GM19463 (cell line): ENCODE measurements around the gene GPI.
"Not testable (repeated sequence)": the region's sequence is repeated elsewhere in the genome, so short reads cannot be mapped to it uniquely, and the experiment has no call there.

Experiments
- ATAC-seq: cut with Tn5 transposase; IDR thresholded peaks from one replicate; pipeline ENCODE4 v1.9.1; 2021; ENCODE audit warnings: mild to moderate bottlenecking, moderate library complexity; ENCODE audit not compliant: unreplicated experiment

The GPI gene

GRCh38 chr19:34366738-34367623, 2.0 kb downstream of the GPI start:
- ATAC-seq: no peak

- ATAC-seq: no peak
Measured at GRCh38 chr19:34367624-34367957, 2.6 kb downstream of the GPI start.

DNA sequence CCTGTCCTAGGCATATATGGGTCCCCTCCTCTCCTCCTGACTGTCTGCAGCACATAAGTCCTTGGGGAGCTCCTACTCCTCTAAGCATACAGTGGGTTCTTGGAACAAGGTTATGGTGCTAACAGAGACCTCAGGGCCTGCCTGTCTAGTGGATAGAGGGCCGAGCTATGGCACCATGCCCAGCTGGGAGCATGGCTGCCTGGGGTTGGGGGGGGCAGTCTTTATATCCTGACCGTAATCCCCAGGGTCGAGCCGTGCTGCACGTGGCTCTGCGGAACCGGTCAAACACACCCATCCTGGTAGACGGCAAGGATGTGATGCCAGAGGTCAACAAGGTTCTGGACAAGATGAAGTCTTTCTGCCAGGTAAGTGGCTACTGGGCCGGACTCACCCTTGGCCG, 3.3 kb downstream of the GPI start:
- ATAC-seq: no peak

- ATAC-seq: not testable (repeated sequence)
Measured at GRCh38 chr19:34369166-34369565, 4.2 kb downstream of the GPI start.

DNA sequence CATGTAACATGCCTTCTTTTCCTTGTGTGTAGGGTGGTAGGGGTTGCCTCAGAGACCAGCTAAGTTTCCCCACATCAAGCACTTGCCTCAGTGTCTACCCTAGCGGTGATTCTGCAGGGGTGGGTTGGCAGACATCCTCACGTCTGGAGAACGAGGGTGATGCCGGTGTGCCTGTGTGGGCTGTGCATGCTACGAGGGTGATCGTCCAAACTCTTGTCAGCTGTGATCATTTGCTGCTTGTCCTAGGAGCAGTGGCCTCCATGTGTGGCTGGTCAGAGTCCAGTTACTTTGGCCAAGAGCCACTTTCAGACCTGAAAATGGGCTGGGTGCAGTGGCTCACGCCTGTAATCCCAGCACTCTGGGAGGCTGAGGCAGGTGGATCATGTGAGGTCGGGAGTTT, 5.1 kb downstream of the GPI start:
- ATAC-seq: no peak

- no peak for ATAC-seq
Measured at GRCh38 chr19:34370983-34371382, 6.0 kb downstream of the GPI start.

DNA sequence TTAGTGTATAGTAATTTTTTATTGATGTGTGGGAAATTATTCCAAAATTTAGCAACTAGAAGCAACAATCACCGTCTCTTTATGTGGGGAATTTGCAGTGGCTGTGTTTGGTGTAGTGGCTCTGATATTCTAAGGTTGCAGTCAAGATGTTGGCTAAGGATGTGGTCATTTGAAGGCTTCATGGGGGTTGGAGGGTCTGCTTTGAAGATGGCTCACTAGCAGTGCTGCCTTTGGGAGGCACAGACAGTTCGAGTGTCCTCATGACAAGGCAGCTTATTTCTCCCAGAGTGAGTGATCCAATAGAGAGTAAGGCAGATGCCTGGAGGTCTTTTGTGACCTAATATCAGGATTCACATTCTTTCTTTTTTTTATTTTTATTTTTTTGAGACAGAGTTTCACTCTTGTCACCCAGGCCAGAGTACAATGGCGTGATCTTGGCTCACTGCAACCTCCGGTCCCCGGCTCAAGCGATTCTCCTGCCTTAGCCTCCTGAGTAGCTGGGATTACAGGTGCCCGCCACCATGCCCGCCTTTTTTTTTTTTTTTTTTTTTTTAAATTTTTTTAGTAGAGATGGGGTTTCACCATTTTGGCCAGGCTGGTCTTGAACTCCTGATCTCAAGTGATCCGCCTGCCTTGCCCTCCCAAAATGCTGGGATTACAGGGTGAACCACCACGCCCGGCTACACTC, 8.7 kb downstream of the GPI start:
- no peak for ATAC-seq

- no peak for ATAC-seq
Measured at GRCh38 chr19:34375598-34375997, 10.6 kb downstream of the GPI start.

- no peak for ATAC-seq
Measured at GRCh38 chr19:34380639-34381241, 15.7 kb downstream of the GPI start.

DNA sequence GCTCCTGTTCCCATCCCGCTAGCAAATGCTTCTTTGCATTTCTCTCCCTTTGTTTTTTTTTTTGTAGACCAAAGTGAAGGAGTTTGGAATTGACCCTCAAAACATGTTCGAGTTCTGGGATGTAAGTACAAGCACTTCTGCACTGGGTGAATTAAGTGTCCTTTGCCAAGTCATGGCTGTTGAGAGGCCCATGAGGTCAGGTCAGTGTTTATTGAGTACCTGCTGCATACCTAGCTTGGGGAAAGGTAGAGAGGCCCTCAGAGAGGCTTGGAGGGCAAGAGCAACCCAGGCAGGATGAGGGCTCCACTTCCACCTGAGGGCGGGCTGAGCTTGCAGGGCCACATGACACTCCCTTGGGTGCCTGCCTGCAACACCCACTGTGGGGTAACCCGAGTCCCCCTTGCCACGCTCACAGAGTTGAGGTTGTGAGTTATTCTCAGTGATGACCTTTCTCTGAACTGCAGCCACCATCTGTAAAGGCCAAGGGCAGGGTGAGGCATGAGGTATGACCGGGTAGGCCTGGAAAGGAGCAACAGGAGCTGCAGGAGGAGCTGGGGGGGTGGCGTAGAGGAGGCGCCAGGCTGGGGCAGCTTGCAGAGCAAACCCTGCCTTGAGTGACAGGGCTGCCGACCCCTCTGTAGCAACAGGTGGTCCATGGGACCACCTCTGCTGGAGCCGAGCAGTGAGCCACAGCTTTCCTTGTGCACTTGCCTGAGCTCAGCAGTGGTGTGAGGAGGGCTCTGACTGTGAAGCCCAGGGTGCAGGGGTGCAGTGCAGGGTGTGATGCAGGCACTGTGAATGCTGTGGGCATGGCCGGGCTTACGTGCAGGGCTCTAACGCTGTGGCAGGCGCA, 16.6 kb downstream of the GPI start:
- ATAC-seq: no peak

DNA sequence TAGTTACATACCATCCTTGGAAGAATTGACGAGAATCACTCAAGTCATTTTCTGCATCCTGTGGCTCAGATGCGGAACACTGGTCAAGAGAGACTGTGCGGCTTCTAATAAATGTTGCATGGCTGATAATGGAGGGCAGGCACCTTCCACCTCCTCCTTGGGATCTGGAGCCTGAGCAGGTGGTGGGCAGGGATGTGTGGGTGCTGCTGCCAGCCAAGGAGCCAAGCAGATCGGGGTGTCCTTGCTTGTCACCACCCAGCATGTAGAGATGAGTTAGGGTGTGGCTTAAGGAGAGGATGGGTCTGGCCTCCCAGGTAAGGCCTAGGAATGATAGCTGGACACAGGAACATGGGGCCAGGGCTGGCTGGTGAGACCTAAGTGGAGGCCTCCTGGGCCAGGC, 17.5 kb downstream of the GPI start:
- no peak for ATAC-seq

DNA sequence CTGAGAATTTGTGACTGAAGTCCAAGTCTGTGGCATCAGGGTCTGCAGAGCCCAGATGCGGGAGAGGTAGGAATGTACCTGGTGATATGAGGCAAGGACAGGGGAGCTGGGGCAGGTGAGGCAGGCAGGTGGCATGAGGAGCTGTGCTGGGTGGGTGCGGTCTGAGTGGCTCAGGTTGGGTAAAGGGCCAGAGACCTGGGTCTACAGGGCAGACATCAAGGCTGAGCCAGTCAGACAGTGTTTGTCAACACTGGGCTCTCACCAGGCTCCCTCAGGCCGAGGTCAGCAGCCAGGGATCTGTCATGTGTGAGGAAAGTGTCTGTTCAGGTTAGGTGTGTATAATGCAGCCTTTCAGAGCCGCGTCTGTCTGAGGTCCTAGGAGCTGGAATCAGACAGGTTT, 18.6 kb downstream of the GPI start:
- ATAC-seq: no peak

DNA sequence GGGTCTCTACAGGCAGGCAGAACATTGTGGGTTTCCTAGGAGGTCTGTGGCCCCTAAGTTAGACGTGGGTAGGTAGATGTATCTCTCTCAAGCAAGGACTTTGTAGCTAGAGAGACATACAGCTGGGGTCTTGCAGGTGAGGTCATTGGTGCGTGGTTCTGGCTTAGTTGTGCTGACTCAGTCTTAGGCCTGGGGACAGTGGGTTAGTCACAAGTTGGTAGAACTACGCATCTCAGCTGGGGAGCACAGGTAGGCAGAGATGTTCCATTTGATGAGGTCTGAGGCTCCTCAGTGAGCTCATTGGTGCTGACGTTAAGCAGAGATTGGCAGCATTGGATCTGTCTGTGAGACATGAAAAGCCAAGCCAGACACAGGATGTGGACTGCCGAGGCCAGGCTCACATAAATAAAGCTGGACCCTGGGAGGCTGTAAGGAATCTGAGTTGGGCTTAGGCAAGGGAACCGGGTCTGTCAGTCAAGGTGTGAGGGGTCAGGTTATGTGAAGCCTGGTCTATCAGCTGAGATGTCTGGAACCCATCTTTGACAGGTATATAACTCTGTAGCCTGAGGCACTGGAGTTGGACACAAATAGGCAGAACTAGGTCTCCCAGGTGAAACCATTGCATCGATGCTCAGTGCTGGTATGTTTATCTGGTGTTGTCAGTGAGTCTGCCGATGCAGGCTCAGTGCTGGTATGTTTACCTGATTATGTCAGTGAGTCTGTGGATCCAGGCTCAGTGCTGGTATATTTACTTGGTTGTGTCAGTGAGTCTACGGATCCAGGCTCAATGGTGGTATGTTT, 21.8 kb downstream of the GPI start:
- no peak for ATAC-seq

GRCh38 chr19:34387446-34387810, 22.4 kb downstream of the GPI start:
- ATAC-seq: no peak

GRCh38 chr19:34388745-34389144, 23.7 kb downstream of the GPI start:
- ATAC-seq: not testable (repeated sequence)

DNA sequence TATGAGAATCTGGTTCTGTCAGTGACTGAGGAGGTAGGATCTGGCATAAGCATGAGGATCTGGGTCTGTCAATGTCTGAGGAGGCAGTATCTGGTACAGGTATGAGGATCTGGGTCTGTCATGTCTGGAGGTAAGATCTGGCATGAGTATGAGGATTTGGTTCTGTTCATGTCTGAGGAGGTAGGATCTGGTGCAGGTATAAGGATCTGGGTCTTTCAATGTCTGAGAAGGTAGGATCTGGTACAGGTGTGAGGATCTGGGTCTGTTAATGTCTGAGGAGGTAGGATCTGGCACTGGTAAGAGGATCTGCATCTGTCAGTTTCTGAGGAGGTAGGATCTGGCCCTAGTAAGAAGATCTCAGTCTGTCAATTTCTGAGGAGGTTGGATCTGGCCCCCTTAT, 26.8 kb downstream of the GPI start:
- no peak for ATAC-seq

DNA sequence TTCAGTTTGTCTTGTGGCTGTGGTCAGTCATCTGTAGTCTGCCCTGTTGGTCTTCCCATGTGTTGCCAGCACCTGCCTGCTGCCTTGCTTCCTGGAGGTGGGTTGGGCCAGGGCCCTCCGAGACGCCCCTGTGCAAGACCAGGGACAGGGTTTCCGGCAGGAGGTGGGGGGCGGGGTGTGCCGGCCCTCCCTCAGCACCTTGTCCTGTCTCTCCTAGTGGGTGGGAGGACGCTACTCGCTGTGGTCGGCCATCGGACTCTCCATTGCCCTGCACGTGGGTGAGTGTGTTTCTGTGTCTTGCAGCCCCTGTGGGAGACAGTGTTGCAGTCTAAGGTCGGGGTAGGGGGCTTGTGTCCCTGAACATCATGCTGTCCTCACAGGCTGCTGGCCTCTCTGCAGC, 28.0 kb downstream of the GPI start:
- ATAC-seq: no peak

GRCh38 chr19:34393629-34394028, 28.6 kb downstream of the GPI start:
- no peak for ATAC-seq

DNA sequence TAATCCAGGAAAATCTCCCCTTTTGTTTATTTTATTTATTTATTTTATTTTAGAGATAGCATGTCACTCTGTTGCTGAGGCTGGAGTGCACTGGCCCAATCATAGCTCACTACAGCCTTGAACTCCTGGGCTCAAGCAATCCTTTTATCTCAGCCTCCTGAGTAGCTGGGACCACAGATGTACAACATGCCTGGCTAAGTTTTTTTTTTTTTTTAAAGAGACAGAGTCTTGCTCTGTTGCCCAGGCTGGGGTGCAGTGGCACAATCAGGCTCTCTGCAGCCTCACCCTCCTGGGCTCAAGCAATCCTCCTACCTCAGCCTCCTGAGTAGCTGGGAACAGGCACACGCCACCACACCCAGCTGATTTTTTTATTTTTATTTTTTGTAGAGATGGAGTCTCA, 32.9 kb downstream of the GPI start:
- ATAC-seq: no peak

DNA sequence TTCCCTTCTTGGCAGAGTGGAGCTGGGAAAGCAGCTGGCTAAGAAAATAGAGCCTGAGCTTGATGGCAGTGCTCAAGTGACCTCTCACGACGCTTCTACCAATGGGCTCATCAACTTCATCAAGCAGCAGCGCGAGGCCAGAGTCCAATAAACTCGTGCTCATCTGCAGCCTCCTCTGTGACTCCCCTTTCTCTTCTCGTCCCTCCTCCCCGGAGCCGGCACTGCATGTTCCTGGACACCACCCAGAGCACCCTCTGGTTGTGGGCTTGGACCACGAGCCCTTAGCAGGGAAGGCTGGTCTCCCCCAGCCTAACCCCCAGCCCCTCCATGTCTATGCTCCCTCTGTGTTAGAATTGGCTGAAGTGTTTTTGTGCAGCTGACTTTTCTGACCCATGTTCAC, 34.9 kb downstream of the GPI start:
- ATAC-seq: no peak
